K562 (cell line): ENCODE results near the gene CASP9. TPM values are rescaled to one million over a fixed set of nuclear protein-coding genes. Genes with fewer than 3 reads are reported as not detected.

Experiments used
- ARID4B ChIP-seq: sonication (generic); formaldehyde crosslinking; IDR thresholded peaks from 2 replicates; pipeline ENCODE4 v1.8.0; 2022; ENCODE audit warnings: mild to moderate bottlenecking, missing genetic modification reagents
- FIP1L1 ChIP-seq: fragments of 200-400 bp; formaldehyde crosslinking; IDR thresholded peaks from 2 replicates; pipeline ENCODE4 v1.6.1; 2018; ENCODE audit warnings: mild to moderate bottlenecking, low read depth, low read length; ENCODE audit not compliant: poor library complexity, severe bottlenecking
- KDM1A ChIP-seq, 2 experiments: fragments of 450-650 bp; IDR thresholded peaks; 2 replicates each; pipeline ENCODE4 v1.6.1; 2016; ENCODE audit warnings: mild to moderate bottlenecking in 2 of 2
- LEF1 ChIP-seq: fragments of 450-650 bp; IDR thresholded peaks from 2 replicates; pipeline ENCODE4 v1.6.1; 2016; ENCODE audit warnings: mild to moderate bottlenecking
- PATZ1 ChIP-seq: fragments of 250-450 bp; sonication (Bioruptor Pico); IDR thresholded peaks from 2 replicates; pipeline ENCODE4 v1.5.0; 2020; ENCODE audit warnings: mild to moderate bottlenecking, borderline replicate concordance
- RBM34 ChIP-seq: fragments of 200-400 bp; formaldehyde crosslinking; IDR thresholded peaks from 2 replicates; pipeline ENCODE4 v1.6.1; 2018; ENCODE audit warnings: low read length, borderline replicate concordance; ENCODE audit not compliant: insufficient read depth
- SMARCA5 ChIP-seq: fragments of 450-650 bp; IDR thresholded peaks from 2 replicates; pipeline ENCODE4 v1.6.1; 2016
- ZNF445 ChIP-seq: fragments of 250-450 bp; sonication (Bioruptor Pico); IDR thresholded peaks from 2 replicates; pipeline ENCODE4 v1.4.0; 2020; ENCODE audit warnings: low read depth, mild to moderate bottlenecking, moderate library complexity
- polyA plus RNA-seq, 8 experiments: library from polyadenylated mRNA; depleted of rRNA in 4 of 8; stranded (reverse) in 5 of 8; unstranded in 3 of 8; fragments of >200 nt; fragmentation: Nextera tagmentation in 2 of 8; fragmentation: Illumina TruSeq in 1 of 8; extraction: Ambion mirVana in 2 of 8; extraction: Trizol in 1 of 8; gene quantifications; 2 replicates each; pipeline versions ENCODE4 v1.2.1 to v1.2.3, GENCODE V29; 2011 to 2014; ENCODE audit warnings: inconsistent platforms in 1 of 8, missing spikeins in 1 of 8
- total RNA-seq, 7 experiments: library from RNA; depleted of rRNA in 6 of 7; stranded (reverse); fragments of >200 nt in 6 of 7; fragmentation: Illumina TruSeq in 2 of 7; extraction: Trizol in 2 of 7; gene quantifications; 2 replicates each; pipeline versions ENCODE4 v1.2.1 to v1.2.3, GENCODE V29; 2011 to 2021; ENCODE audit warnings: low replicate concordance in 1 of 7

CASP9 gene
- total and polyA plus RNA-seq, 9 of the 15 experiments (the other 6 are each of a cell fraction or from before 2014, with no cell fraction given), result 10.8 to 54.1 (median 30.7) TPM

GRCh38 chr1:15479654-15480347 is 44.2 kb downstream of the CASP9 start (continued):
- no peak for TF ChIP-seq ARID4B (CRISPR knock-in tag)
- TF ChIP-seq KDM1A (IDR thresholded peaks at IDR 0.05), result 0 out of 4 replicates have a peak, but pooled peaks have one; percentile 11 to 53
- TF ChIP-seq LEF1, result no peak
- peak; percentile 72; the same call in 1 of the 2 replicates for TF ChIP-seq SMARCA5
- TF ChIP-seq ZNF445 (CRISPR knock-in tag), result no peak
- no peak for TF ChIP-seq PATZ1
- no peak for TF ChIP-seq FIP1L1
- no peak for TF ChIP-seq RBM34
- TF ChIP-seq, all 486 proteins: peak for 6
